GM19468 (cell line): ENCODE results near the gene TOGARAM1.
A peak's percentile ranks its signal among the peaks of the same experiment; 100 is the strongest.

Experiments used
- ATAC-seq: cut with Tn5 transposase; IDR thresholded peaks from one replicate; pipeline ENCODE4 v1.9.1; 2021; ENCODE audit warnings: mild to moderate bottlenecking, moderate library complexity, moderate number of reproducible peaks; ENCODE audit not compliant: unreplicated experiment; ENCODE audit errors: extremely low read depth

TOGARAM1 gene, protein sequence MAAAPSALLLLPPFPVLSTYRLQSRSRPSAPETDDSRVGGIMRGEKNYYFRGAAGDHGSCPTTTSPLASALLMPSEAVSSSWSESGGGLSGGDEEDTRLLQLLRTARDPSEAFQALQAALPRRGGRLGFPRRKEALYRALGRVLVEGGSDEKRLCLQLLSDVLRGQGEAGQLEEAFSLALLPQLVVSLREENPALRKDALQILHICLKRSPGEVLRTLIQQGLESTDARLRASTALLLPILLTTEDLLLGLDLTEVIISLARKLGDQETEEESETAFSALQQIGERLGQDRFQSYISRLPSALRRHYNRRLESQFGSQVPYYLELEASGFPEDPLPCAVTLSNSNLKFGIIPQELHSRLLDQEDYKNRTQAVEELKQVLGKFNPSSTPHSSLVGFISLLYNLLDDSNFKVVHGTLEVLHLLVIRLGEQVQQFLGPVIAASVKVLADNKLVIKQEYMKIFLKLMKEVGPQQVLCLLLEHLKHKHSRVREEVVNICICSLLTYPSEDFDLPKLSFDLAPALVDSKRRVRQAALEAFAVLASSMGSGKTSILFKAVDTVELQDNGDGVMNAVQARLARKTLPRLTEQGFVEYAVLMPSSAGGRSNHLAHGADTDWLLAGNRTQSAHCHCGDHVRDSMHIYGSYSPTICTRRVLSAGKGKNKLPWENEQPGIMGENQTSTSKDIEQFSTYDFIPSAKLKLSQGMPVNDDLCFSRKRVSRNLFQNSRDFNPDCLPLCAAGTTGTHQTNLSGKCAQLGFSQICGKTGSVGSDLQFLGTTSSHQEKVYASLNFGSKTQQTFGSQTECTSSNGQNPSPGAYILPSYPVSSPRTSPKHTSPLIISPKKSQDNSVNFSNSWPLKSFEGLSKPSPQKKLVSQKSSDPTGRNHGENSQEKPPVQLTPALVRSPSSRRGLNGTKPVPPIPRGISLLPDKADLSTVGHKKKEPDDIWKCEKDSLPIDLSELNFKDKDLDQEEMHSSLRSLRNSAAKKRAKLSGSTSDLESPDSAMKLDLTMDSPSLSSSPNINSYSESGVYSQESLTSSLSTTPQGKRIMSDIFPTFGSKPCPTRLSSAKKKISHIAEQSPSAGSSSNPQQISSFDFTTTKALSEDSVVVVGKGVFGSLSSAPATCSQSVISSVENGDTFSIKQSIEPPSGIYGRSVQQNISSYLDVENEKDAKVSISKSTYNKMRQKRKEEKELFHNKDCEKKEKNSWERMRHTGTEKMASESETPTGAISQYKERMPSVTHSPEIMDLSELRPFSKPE (N-terminal part only)

DNA sequence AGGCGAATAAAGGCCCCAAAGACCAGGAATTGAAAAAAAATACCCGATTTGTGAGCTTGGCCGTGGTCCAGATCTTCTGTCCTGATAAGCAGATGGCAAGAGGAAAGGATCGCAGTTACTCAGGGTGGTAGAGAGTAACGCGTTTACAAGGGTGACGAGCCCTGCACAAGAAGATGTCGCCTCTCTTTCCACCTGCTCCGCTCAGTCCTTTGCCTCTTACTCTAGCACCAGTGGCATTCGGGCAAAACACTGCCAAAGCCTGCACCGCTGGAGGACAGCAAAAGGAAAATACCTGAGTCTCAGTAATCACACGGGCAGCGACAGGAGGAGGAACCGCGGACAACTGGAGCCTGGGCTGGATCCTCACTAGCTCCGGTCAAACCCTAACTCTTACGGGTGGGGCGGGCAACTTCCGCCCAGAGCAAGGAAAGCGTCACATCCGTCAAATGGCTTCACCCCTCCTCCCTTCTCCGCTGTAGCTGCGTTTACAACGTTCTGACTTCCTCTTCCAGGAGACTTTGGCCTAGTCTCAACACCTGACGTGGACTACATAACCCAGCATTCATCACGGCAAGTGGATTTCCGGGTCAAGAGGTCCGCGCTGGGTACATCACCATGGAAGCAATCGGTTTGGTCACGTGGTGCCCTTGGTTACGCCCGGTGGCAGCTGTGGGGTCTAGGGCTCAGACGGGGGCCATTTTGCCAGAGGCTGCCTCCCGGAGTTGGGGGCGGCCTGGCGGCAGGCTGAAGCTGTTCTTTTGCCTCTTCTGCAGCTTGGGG is at the start of gene TOGARAM1, which contains the start of gene KLHL28:
TSS of gene TOGARAM1 (plus strand) at position 637 of the 780 bp plus-strand sequence. CDS start 232 bp downstream, outside the sequence.
TSS of gene KLHL28 (minus strand) at position 394 of the 780 bp plus-strand sequence. CDS start 16,019 bp downstream, outside the sequence.
- peak; percentile 96 for ATAC-seq

DNA sequence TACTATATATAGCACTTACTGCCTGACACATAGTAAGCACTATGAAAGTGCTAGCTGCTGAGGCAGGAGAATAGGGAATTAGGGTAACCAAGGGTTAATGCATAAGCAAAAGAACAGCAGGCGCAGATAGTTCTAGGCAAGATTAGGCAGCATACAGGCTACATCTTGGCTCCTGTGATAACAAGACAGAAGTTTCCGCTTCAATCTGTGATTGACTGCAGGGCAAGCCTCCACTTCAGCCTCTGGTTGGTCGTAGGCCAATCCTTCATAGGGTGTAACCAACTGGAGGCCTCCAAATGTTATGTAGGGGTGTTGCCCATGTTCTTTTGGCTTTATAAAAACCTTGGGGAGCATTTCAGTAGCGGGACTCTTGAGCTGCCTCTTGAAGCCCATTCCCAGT is 47.1 kb upstream of the TOGARAM1 start:
- ATAC-seq: no peak

DNA sequence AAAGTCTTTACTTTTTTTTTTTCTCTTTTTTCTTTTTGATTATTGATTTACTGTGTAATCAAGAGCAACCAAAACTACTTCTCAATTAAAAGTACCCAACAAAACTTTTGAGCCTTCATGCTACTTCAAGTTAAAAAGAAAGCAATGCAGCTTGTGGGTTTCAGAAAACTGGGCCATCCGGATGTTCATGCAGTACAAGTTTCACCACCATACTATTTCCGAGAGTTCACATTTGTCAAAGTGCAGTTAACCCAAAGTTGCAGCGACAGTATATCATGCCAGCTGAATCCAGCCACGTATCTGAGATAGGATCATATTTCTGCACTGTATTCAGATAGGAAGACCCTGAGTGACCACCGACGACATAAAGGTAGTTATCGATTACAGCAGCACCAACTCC is 33.2 kb upstream of the TOGARAM1 start:
- ATAC-seq: no peak

DNA sequence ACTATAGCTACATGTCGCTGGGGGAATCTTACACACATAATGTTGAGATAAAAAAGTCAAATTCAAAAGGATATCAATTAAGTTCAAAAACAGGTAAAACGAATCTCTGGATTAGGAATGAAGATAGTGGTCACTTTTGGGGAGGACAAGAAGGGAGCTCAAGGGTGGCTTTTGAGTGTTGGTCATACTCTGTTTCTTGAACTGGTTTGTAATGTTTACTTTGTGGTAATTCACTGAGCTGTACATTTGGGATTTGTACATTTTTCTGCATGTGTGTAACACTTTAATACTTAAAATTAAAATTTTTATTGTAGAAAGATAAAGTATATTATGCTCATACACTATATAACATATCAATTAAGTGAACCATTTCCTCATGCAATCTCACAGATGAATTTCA is 26.8 kb upstream of the TOGARAM1 start:
- no peak for ATAC-seq

DNA sequence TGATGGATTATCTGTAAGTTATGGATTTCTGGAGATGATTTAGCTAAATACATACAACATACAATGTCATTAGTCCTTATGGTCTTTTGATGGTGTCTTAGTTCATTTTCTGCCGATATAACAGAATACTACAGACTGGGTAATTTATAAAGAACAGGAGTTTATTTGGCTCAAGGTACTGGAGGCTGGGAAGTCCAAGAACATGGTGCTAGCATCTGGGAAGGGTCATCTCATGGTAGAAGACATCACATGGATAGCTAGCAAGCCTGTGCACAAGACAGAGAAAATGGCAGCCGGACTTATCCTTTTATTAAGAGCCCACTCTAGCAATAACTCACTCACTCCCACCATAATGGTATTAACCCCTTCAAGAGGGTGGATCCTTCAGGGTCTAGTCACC is 24.4 kb upstream of the TOGARAM1 start:
- ATAC-seq: no peak

DNA sequence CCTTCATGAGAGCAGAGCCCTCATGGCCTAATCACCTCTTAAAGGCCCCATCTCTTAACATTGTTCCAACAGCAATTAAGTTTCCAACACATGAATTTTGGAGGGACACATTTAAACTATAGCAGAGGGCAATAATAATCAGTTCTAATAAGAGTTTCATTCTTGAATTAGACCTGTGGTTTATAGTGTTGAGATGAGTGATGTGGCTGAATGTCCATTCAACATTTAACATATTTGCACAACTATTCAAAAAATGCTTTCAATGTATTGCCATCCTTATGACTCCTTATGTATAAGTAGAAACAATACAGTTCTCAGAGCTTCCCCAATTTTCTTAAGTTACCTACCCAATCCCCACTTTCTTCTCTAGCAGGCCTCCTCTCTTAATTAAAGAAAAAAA is 21.8 kb upstream of the TOGARAM1 start:
- ATAC-seq: no peak

DNA sequence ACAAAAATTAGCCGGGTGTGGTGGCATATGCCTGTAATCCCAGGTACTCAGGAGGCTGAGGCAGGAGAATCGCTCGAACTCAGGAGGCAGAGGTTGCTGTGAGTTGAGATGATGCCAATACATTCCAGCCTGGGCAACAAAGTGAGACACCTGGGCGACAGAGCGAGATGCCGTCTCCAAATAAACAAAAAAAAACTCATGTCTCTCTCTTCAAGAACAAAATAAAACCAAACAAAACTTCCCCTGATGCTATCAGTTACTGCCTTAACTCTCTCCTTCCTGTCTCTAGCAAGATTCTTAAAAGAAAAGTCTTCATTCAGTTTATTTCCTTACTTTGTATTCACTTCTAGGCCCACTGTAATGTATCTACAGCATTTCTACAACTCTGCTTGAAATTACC is 21.0 kb upstream of the TOGARAM1 start:
- ATAC-seq: no peak

DNA sequence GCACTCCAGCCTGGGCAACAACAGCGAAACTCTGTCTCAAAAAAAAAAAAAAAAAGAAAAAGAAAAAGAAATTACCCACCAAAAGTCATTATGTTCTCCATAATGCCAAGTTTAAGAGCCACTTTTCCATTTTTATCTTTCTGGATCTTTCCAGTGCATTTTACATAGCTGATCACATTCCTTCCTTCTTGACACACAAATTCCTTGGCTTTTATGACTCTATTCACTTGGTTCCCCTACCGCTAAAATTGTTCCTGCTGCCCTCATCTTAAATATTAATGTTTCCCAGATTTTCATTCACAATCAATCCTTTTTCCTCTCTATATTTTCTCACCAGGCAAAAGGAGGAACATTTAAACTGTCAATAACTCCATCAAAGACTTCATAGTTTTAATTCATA is 20.4 kb upstream of the TOGARAM1 start:
- no peak for ATAC-seq

DNA sequence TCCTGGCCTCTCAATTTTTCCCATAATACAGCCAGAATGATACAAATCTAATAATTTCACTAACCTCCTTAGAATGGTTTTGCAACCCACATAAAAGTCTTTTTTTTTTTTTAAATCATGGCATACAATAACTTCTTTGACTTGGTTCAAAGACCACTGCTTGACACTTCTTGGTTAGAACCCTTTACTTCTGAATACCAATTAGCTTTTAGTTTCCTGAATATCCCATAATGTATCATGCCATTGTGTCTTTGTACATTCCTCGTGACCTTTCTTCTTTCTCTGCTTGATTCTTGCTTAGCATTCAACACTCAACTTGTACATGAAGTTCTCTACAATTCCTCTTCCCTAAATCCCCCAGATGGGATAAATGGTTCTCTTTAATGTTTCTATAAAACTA is 19.6 kb upstream of the TOGARAM1 start:
- no peak for ATAC-seq

DNA sequence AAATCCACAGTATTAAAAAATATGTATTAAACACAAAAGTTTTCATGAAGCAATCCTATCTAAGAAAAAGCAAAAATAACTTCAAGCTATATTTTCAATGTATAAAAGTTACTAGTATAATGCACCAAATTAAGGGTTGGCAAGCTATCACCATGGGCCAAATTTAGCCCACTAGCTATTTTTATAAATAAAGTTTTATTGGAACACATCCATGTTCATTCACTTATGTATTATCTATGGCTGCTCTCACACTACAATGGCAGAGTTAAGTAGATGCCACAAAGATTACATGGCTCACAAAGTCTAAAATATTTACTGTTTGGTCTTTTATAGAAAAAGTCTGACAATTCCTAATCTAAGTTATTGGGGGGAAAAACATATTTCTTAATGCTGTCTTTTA is 17.9 kb upstream of the TOGARAM1 start:
- no peak for ATAC-seq

DNA sequence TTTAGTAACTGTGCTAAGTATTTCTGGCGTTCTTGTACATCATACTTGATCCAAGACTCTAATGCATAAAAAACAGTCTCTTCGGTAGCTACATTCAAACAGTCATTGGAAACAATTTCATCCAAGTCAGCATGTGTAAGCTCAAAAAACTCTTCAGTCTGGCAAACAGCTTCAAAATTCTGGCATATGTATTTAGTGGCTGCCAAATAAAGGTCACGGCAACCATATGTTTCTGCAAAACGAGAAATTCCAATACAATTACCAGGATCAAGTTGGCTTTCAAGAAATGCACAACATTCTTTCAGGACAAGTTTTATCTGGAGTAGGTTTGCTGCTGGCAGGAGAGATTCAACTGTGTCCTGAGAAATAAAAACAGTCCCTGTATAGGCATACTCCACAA is 16.7 kb upstream of the TOGARAM1 start:
- ATAC-seq: no peak

DNA sequence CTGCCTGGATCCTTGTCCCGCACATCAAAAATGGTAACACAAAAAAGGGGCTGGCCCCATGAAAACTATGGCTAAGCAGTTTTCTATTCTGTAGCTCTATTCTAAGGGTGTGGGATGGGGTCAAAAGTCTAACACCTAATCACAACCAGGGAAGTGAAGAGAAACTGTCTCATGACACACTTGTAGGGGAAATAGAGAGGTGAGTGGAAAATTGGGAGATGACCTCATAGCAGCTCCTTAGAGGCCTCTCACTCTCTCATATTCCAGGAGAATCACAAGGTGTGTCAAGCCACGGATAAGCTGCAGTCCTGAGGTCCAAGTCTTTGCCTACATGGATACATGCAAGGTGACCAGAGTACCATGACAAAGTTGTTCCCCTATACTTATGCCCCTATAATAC is 10.9 kb upstream of the TOGARAM1 start:
- ATAC-seq: no peak

DNA sequence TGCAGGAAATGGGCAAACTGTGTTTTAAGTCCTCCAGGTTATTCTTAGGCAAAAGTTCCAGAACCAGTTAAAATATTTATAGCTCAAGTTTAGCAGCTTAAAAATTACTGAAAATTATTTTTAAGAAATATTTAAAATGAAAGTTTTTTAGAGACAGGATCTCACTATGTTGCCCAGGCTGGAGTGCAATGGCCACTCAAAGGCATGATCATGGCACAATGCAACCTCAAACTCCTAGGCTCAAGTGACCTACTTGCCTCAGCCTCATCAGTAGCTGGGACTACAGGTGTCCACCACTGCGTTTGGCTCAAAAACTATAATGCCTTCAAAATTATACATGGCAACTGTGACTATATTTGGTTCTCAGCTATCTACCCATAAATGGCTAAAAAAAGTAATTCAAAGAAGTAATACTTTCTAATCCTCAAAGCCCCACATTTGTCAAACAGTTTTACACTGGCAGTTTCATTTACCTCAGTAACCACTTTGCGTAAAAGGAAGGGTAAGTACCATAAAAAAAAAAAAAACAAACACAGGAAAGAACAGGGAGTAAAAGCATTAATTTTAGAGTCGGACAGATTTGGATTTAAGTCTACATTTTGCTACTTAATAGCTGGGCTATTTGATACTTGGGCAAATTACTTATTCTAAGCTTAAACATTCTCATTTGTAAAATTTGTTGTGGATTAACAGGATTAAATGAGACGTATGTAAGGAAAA is 9.4 kb upstream of the TOGARAM1 start:
- no peak for ATAC-seq

DNA sequence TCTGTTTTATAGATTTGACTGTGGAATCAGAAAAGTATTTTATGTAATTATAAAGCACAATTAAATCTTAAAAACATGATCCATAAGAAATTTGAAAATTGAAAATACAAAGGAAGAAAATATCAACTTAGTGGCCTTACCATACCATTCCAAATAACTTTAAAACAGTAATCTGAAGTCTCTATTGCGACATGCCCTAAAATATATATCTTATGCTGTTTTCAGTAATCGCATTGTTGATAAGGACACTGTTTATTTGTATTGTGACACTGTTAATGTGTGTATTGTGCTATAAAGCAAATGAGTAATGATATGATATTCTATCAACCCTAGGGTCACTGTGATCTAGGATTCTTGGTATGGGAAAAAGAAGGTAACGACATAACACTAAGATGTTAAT is 7.2 kb upstream of the TOGARAM1 start:
- ATAC-seq: no peak

DNA sequence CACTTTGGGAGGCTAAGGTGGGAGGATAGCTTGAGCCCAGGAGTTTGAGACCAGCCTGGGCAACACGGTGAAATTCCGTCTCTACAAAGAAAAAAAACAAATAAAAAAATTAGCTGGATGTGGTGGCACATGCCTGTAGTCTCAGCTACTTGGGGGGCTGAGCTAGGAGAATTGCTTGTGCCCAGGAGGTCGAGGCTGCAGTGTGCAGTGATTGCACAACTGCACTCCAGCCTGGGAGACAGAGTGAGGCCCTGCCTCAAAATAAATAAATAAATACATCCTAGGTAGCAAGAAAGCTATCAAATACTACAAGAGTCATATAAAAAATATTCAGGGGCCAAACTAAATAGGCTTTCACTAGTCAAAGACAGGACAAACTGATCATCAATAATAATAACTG is 6.5 kb upstream of the TOGARAM1 start:
- no peak for ATAC-seq

DNA sequence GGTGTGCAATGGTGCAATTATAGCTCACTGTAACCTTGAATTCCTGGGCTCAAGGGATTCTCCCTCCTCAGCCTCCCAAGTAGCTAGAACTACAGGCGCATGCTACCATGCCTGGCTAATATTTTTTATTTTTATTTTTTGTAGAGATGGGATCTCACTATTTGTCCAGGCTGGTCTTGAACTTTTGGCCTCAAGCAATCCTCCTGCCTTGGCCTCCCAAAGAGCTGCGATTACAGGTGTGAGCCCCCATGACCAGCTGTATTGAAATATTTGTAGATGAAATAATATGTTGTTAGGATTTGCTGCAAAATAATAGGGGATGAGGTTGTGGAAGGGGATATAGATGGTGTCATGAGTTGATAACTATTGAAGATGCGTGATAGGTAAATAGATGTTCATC is 5.1 kb upstream of the TOGARAM1 start:
- ATAC-seq: no peak

DNA sequence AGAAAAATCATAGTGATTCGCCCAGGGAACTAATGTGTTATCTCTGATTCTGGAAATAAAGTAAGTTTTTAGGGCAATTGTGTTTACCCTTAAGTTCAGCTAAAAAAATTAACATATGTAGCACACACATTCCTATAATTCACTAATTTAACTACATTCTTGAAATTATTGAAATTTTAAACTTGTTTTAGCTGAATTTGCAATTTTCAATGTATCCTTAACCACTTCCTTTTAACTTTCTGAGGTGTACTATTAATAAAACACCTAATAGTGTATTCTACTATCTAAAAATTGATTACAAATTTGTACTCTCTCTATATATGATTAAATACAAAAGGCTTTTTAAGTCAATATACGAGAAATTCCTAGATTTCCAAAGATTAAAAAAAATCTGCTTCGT is 2.5 kb upstream of the TOGARAM1 start:
- ATAC-seq: no peak

DNA sequence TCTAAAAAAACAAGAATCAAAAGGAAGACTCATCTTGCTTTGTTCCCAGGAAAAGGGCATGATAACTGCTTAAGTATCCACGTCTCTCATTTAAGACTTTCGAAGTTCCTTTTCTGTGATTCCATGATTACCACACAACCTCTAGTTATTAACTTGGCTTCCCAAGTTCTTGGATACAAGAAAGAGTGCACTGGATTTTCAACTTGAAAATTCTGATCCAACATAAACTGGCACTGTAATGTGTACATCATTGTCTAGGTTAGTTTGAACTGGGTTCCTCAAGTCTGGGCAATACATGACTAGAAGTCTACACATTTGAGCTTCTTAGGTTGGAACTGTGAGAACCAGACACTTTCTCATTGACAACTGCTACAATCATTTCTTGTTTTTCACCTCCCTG is 1.8 kb upstream of the TOGARAM1 start:
- no peak for ATAC-seq

DNA sequence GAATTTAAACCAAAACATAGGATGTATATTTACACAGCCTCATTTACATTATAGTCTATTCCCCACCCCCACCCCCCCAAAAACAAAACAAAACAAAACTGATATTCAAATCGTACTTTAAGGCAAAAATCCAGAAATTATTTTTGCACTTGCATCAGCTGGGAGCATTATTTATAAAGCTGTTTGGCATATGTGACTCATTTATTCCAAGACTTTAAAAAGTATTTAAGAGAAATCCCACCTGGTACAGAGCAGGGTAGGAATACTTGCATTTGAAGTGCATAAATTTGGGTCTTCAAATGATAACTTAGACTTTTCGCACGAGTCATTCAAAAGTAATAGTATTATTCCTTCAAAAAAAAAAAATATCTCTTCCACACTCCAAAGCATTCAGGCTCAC is 1.3 kb upstream of the TOGARAM1 start:
- no peak for ATAC-seq
